Mammary epithelial cell (primary cell): ENCODE measurements around the gene CEACAM19.

Experiments
- EZH2 ChIP-seq: IDR thresholded peaks from 2 replicates; pipeline ENCODE4 v1.6.1; 2012; ENCODE audit warnings: low read length, inconsistent platforms, borderline replicate concordance
- TF ChIP-seq, protein P1 (sequence below), 2 donors: IDR thresholded peaks in 1 of 2; conservative IDR thresholded peaks in 1 of 2; 2 replicates each; pipeline ENCODE4 v1.5.1; 2011 to 2012; ENCODE audit warnings: inconsistent platforms in 2 of 2, low read length in 2 of 2, mild to moderate bottlenecking in 2 of 2, control low read depth in 1 of 2, low read depth in 1 of 2; ENCODE audit not compliant: insufficient read depth in 1 of 2; ENCODE audit errors: extremely low read depth in 1 of 2

DNA sequence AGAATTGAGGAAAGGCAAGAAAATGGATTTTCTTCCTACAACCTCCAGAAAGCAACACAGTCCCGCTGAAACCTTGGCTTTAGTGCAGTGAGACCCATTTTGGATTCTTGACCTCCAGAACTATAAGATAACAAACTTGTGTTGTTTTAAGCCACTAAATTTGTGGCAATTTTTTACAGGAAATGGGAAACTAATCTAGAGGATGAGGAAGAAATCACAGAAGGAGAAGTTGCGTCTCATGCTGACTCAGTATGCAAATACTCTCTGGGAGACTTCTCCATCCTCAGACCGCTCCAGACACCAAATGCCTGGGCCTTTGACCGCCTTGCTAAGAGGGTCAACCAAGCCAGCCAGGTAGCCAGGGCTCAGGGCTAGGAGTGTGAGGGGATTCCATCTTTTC, 14.6 kb downstream of the CEACAM19 start:
- TF ChIP-seq, protein P1, sequence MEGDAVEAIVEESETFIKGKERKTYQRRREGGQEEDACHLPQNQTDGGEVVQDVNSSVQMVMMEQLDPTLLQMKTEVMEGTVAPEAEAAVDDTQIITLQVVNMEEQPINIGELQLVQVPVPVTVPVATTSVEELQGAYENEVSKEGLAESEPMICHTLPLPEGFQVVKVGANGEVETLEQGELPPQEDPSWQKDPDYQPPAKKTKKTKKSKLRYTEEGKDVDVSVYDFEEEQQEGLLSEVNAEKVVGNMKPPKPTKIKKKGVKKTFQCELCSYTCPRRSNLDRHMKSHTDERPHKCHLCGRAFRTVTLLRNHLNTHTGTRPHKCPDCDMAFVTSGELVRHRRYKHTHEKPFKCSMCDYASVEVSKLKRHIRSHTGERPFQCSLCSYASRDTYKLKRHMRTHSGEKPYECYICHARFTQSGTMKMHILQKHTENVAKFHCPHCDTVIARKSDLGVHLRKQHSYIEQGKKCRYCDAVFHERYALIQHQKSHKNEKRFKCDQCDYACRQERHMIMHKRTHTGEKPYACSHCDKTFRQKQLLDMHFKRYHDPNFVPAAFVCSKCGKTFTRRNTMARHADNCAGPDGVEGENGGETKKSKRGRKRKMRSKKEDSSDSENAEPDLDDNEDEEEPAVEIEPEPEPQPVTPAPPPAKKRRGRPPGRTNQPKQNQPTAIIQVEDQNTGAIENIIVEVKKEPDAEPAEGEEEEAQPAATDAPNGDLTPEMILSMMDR (conservative IDR thresholded peaks at IDR 0.05 in 1 of 2, IDR thresholded peaks at IDR 0.05 in 1 of 2; ENCODE audit: extremely low read depth in 1 of 2, insufficient read depth in 1 of 2, low read depth in 1 of 2, low read length in 2 of 2) = no peak
- TF ChIP-seq EZH2 = no peak
